CD4-positive, alpha-beta memory T cell (primary cell): ENCODE measurements around the gene LBHD2. TPM values are rescaled to one million over a fixed set of nuclear protein-coding genes. Genes with fewer than 3 reads are reported as not detected.
A peak's percentile ranks its signal among the peaks of the same experiment; 100 is the strongest.

ENCODE experiments used
- CTCF ChIA-PET: fragments of 350-600 bp; sonication (Branson Sonifier 250); formaldehyde crosslinking; loops from one replicate; lab custom pipeline; 2021; ENCODE audit warnings: inconsistent platforms; ENCODE audit not compliant: partially characterized antibody; lab: Charles Lee
- POLR2A ChIA-PET: fragments of 350-600 bp; sonication (Branson Sonifier 250); formaldehyde crosslinking; loops from one replicate; lab custom pipeline; 2021; ENCODE audit not compliant: partially characterized antibody; lab: Charles Lee
- DNase-seq, 5 donors: peaks; one replicate each; pipeline versions ENCODE4 v3.0.0 to v3.0.0-alpha.2; 2020 to 2022; ENCODE audit warnings: mixed read lengths in 1 of 5
- H3K27ac ChIP-seq: one replicate; pipeline ENCODE4 v1.7.0; 2013; ENCODE audit warnings: low read depth, low read length
- H3K27me3 ChIP-seq: 2 replicates; pipeline ENCODE4 v1.7.0; 2013; ENCODE audit warnings: mild to moderate bottlenecking, low read length, moderate library complexity; ENCODE audit not compliant: insufficient read depth
- H3K36me3 ChIP-seq: 2 replicates; pipeline ENCODE4 v1.7.0; 2013; ENCODE audit warnings: mild to moderate bottlenecking, low read length, moderate library complexity; ENCODE audit not compliant: insufficient read depth
- H3K4me1 ChIP-seq: 2 replicates; pipeline ENCODE4 v1.7.0; 2013; ENCODE audit warnings: mild to moderate bottlenecking, low read length, moderate library complexity; ENCODE audit not compliant: insufficient read depth
- H3K4me3 ChIP-seq, 2 donors: one replicate each; pipeline ENCODE4 v1.7.0; 2013; ENCODE audit warnings: low read length in 2 of 2, mild to moderate bottlenecking in 1 of 2
- H3K9me3 ChIP-seq, 2 donors: one replicate each; pipeline ENCODE4 v1.7.0; 2013; ENCODE audit warnings: low read length in 2 of 2, control low read depth in 1 of 2; ENCODE audit not compliant: control insufficient read depth in 1 of 2
- H3K27ac Mint-ChIP-seq, 7 donors: one replicate each; pipeline ENCODE4 v1.8.0; 2020 to 2021; ENCODE audit warnings: mixed read lengths in 7 of 7, mild to moderate bottlenecking in 6 of 7, inconsistent platforms in 3 of 7, moderate library complexity in 3 of 7
- H3K27me3 Mint-ChIP-seq, 2 donors: one replicate each; pipeline ENCODE4 v1.8.0; 2020 to 2021; ENCODE audit warnings: mixed read lengths in 2 of 2
- H3K36me3 Mint-ChIP-seq, 2 donors: one replicate each; pipeline ENCODE4 v1.8.0; 2020 to 2021; ENCODE audit warnings: mixed read lengths in 2 of 2, inconsistent platforms in 1 of 2, mild to moderate bottlenecking in 1 of 2
- H3K4me1 Mint-ChIP-seq, 4 donors: one replicate each; pipeline ENCODE4 v1.8.0; 2020 to 2021; ENCODE audit warnings: mixed read lengths in 4 of 4, mild to moderate bottlenecking in 1 of 4
- H3K4me3 Mint-ChIP-seq, 8 donors: one replicate each; pipeline ENCODE4 v1.8.0; 2020 to 2021; ENCODE audit warnings: mixed read lengths in 8 of 8, mild to moderate bottlenecking in 7 of 8, moderate library complexity in 6 of 8, inconsistent platforms in 3 of 8
- H3K9me3 Mint-ChIP-seq, 8 donors: one replicate each; pipeline ENCODE4 v1.8.0; 2020 to 2021; ENCODE audit warnings: mixed read lengths in 8 of 8, mild to moderate bottlenecking in 5 of 8, inconsistent platforms in 3 of 8, moderate library complexity in 1 of 8
- intact Hi-C: fragments of 100-400 bp; cut with micrococcal nuclease; formaldehyde crosslinking; loops from one replicate; pipeline ENCODE4 v1.15.1; 2023
- polyA plus RNA-seq, 2 donors: library from polyadenylated mRNA; unstranded; fragments of 300-500 nt; fragmentation: Illumina TruSeq; gene quantifications; one replicate each; pipeline ENCODE4 v1.2.3, GENCODE V29; 2021
- total RNA-seq, 2 experiments: library from RNA; stranded (reverse); gene quantifications; one replicate each; pipeline ENCODE4 v1.2.3, GENCODE V29; 2021

Gene LBHD2
- total and polyA plus RNA-seq, 4 experiments from 2014 or later: not detected

DNA sequence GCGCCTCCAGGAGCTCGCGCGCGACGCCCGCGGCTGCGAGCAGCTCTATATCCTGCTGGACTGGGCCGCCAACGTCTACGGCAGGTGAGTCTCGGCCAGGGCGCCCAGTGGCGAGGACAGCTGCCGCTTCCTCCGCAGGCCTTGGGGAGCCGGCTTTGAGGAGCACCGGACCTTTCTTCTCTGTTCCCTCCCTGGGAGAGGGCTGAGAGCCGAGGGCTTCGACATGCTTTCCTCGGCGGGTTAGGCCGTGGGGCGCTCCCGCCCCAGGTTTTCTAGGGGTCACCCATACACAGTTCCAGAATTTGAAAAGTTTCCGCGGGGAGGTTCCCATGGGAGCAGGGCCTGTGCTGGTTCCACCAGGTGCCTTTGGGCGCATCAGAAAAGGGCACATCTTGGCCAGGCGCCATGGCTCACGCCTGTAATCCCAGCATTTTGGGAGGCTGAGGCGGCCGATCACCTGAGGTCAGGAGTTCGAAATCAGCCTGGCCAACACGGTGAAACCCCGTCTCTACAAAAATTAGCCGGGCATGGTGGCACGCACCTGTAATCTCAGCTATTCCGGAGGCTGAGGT lies 18.8 kb downstream of the LBHD2 start:
- intact Hi-C loops: no loop called here

DNA sequence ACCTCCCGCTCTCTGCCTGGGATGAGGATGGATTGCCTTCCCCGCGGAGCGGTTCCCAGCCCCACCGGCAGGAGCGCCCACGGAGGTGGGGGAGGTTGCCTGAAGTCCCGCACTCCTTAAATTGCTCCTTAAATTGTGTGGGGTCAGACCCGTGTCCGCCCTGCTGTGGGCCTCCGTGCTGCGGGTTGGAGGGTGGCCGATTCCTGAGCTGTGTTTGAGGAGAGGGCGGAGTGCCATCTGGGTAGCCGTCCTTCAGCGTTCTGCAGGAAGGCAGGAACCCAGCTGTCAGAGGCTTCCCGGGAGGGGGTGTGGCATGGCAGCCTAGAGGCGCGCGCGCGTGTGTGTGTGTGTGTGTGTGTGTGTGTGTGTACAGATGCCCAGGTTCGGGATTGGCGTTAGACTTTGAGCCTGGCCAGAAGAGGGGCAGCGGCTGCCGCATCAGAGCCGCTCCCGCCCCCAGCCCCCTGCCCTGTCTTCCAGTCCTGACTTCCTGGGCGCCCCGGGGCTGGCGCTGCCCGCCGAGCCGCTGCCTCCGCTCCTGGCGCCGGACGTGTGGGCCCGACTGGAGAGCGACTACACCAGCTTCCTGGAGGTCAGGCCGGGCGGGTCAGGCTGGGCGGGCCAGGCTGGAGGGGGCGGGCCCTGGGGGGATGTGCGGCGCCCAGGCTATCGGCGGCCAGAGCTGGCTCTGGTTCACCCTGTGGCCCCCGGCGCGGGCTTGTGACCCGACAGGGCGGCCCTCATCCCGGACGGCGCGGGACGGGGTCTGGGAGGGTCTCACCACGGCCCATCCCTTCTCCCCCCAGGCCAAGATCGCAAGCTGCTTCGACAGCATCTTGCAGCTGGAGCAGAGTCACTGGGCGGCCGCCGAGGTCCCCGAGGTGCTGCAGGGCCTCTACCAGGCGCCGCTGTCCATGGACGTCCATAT lies 19.7 kb downstream of the LBHD2 start:
- Mint-ChIP-seq H3K27me3 (peaks cover 17 to 20% of the 10 kb centered on the region in 2 donors), H3K36me3 (no peaks in the 10 kb centered on the region), H3K9me3 (peaks cover 0 to 1% (median 0%) of the 10 kb centered on the region in 8 donors), H3K27ac (no peak overlapping the region), H3K4me1 (peaks cover 4 to 21% (median 11%) of the 10 kb centered on the region in 4 donors), H3K4me3 (peak overlapping the region in 3 of 8 donors; percentile 17 to 40 (median 23))
- ChIA-PET POLR2A (no interaction called here), CTCF (interaction anchor here (0.9 to 4.3 kb wide), 13 partner anchors 8 to 443 kb away, joined by 3 to 54 read pairs (median 5); partner anchors contain the start of gene EXOC3L4)
- DNase-seq: no peak
- no peaks in the 10 kb centered on the region for H3K36me3 ChIP-seq
- H3K9me3 ChIP-seq: no peaks in the 10 kb centered on the region
- H3K27ac ChIP-seq: no peak overlapping the region
- H3K27me3 ChIP-seq: peaks cover 8% of the 10 kb centered on the region
- intact Hi-C loops: no loop called here
- no peak overlapping the region for H3K4me3 ChIP-seq
- peaks cover 13% of the 10 kb centered on the region for H3K4me1 ChIP-seq

More for the DNA sequence above, 18.8 kb downstream of the LBHD2 start:
- H3K27me3 Mint-ChIP-seq: peaks cover 17 to 20% of the 10 kb centered on the region in 2 donors
- H3K36me3 ChIP-seq: no peaks in the 10 kb centered on the region
- H3K36me3 Mint-ChIP-seq: no peaks in the 10 kb centered on the region
- peaks cover 13% of the 10 kb centered on the region for H3K4me1 ChIP-seq
- H3K4me1 Mint-ChIP-seq: peaks cover 4 to 21% (median 11%) of the 10 kb centered on the region in 4 donors
- H3K27ac ChIP-seq: no peak overlapping the region
- no peak for DNase-seq
- peaks cover 8% of the 10 kb centered on the region for H3K27me3 ChIP-seq
- no peak overlapping the region for H3K4me3 Mint-ChIP-seq
- H3K9me3 Mint-ChIP-seq: peaks cover 0 to 1% (median 0%) of the 10 kb centered on the region in 8 donors
- no peak overlapping the region for H3K27ac Mint-ChIP-seq
- H3K4me3 ChIP-seq: no peak overlapping the region
- H3K9me3 ChIP-seq: no peaks in the 10 kb centered on the region
- ChIA-PET CTCF (interaction anchor here (1.0 to 4.3 kb wide), 2 partner anchors 37 to 189 kb away, joined by 3 to 54 read pairs; no protein-coding TSS in a partner anchor), POLR2A (no interaction called here)

DNA sequence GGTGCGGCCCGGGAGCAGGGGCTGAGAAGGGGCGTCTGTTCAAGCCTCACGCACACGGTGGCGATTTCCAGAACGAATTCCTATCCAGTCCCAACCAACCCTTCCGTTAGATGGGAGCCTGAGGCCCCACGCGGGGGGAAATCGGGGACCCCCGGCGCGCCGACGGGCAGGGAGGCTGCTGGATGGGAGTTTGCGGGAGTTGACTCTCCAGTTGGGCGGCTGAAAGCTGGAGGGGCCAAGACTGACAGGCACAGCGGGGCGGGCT lies 20.3 kb downstream of the LBHD2 start:
- H3K27ac ChIP-seq: no peak overlapping the region
- Mint-ChIP-seq H3K27ac (peak overlapping the region in 1 of 7 donors; percentile 82), H3K27me3 (peaks cover 17 to 20% of the 10 kb centered on the region in 2 donors), H3K36me3 (no peaks in the 10 kb centered on the region), H3K9me3 (peaks cover 0 to 1% (median 0%) of the 10 kb centered on the region in 8 donors), H3K4me1 (peaks cover 4 to 21% (median 11%) of the 10 kb centered on the region in 4 donors), H3K4me3 (no peak overlapping the region)
- H3K4me3 ChIP-seq: no peak overlapping the region
- POLR2A ChIA-PET: no interaction called here
- no peak for DNase-seq
- CTCF ChIA-PET: interaction anchor here (0.6 to 4.3 kb wide), 41 partner anchors 9 to 510 kb away, joined by 3 to 54 read pairs (median 4); partner anchors contain the start of gene EXOC3L4
- H3K4me1 ChIP-seq: peaks cover 13% of the 10 kb centered on the region
- H3K9me3 ChIP-seq: no peaks in the 10 kb centered on the region
- intact Hi-C loops: no loop called here
- H3K36me3 ChIP-seq: no peaks in the 10 kb centered on the region
- peaks cover 8% of the 10 kb centered on the region for H3K27me3 ChIP-seq

DNA sequence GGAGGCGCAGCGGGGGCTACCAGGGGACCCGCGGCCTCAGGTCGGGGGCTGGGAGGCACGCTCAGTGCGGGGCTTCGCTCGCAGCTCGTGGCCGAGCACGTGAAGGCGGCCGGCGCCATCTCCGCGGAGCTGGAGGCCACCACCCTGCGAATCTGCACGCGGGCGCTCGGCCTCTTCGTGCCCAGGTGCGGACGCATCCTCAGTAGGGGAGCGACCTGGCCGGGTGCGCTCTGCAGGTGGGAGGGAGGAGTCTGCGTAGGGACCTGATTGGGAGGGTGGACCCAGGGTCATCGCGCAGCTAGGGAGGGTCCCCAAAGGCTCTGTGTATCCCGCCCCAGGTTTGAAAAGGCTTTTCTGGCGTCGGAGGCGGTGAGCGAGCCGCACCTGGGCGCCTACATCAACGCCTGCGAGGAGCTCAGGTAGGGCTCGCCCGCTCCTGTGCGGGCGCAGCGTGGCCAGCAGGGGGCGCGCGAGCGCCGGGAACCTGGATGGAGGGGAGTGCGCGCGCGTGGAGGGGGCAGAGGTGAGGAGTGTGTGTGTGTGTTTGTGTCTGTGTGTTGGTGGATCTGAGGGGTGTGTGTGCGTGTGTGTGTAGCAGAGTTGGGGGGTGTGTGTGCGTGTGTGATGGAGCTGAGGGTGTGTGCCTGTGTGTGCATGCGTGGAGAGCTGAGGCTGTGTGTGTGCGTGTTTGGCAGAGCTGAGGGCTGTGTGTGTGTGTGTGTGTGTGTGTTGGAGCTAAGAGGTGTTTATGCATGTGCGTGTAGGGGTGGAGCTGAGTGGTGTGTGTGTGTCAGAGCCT lies 20.8 kb downstream of the LBHD2 start:
- CTCF ChIA-PET: interaction anchor here (0.6 to 4.3 kb wide), 45 partner anchors 8 to 510 kb away, joined by 3 to 54 read pairs (median 4); partner anchors contain the start of gene EXOC3L4
- Histone ChIP-seq H3K27ac (no peak overlapping the region), H3K27me3 (peaks cover 8% of the 10 kb centered on the region), H3K4me3 (no peak overlapping the region), H3K9me3 (no peaks in the 10 kb centered on the region), H3K4me1 (peaks cover 13% of the 10 kb centered on the region), H3K36me3 (no peaks in the 10 kb centered on the region)
- DNase-seq: peak; percentile 61 to 73 (median 68)
- intact Hi-C loops: loop anchor here (1.0 to 5.0 kb wide), 2 partner anchors 80 to 413 kb away; no protein-coding TSS in a partner anchor
- peaks cover 0 to 1% (median 0%) of the 10 kb centered on the region in 8 donors for H3K9me3 Mint-ChIP-seq
- no peaks in the 10 kb centered on the region for H3K36me3 Mint-ChIP-seq
- H3K4me3 Mint-ChIP-seq: peak overlapping the region in 4 of 8 donors; percentile 29 to 58 (median 52)
- H3K4me1 Mint-ChIP-seq: peaks cover 4 to 21% (median 11%) of the 10 kb centered on the region in 4 donors
- H3K27me3 Mint-ChIP-seq: peaks cover 17 to 20% of the 10 kb centered on the region in 2 donors
- peak overlapping the region in 3 of 7 donors; percentile 52 to 82 (median 68) for H3K27ac Mint-ChIP-seq
- POLR2A ChIA-PET: interaction anchor here (0.8 kb wide), 1 partner anchor 9 kb away, joined by 4 read pairs; no protein-coding TSS in a partner anchor

DNA sequence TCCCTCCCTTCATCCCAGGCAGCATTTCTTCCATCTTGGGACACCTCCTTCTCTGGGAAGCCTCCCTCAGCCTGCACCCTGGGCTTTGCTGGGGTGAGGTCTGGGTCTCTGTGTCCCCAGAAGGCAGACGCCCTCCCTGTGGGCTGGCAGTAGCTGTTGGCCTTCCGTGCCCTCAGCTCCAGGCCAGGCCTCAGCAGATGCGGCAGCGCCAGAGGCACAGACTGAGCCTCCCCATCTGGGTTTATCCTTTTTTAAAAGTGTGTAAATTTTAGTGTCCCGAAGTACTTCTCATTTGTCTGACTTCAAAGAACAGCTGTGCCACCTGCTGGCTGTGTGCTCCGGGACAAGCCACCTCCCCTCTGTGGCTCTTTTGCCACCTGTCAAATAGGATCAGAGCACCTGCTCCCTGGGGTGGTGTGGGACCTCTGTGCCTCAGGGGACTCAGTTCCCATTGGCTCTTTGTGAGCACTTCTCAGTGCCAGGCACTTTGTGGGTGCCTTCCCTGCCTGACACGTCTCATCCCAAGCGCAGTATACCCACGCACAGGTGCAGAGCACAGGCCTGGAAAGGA lies 21.7 kb downstream of the LBHD2 start:
- no peak overlapping the region for H3K27ac Mint-ChIP-seq
- H3K9me3 Mint-ChIP-seq: peaks cover 0 to 1% (median 0%) of the 10 kb centered on the region in 8 donors
- no peaks in the 10 kb centered on the region for H3K9me3 ChIP-seq
- intact Hi-C loops: loop anchor here (1.0 to 5.0 kb wide), 2 partner anchors 80 to 413 kb away; no protein-coding TSS in a partner anchor
- H3K27me3 ChIP-seq: peaks cover 8% of the 10 kb centered on the region
- H3K36me3 ChIP-seq: no peaks in the 10 kb centered on the region
- no peak overlapping the region for H3K27ac ChIP-seq
- H3K4me3 ChIP-seq: no peak overlapping the region
- CTCF ChIA-PET: interaction anchor here (1.1 to 4.3 kb wide), 25 partner anchors 9 to 505 kb away, joined by 3 to 54 read pairs (median 4); partner anchors contain the start of gene EXOC3L4
- POLR2A ChIA-PET: no interaction called here
- peaks cover 4 to 21% (median 11%) of the 10 kb centered on the region in 4 donors for H3K4me1 Mint-ChIP-seq
- peak in 1 of 5 donors; percentile 13 for DNase-seq
- peaks cover 13% of the 10 kb centered on the region for H3K4me1 ChIP-seq
- peaks cover 17 to 20% of the 10 kb centered on the region in 2 donors for H3K27me3 Mint-ChIP-seq
- no peak overlapping the region for H3K4me3 Mint-ChIP-seq
- H3K36me3 Mint-ChIP-seq: no peaks in the 10 kb centered on the region

DNA sequence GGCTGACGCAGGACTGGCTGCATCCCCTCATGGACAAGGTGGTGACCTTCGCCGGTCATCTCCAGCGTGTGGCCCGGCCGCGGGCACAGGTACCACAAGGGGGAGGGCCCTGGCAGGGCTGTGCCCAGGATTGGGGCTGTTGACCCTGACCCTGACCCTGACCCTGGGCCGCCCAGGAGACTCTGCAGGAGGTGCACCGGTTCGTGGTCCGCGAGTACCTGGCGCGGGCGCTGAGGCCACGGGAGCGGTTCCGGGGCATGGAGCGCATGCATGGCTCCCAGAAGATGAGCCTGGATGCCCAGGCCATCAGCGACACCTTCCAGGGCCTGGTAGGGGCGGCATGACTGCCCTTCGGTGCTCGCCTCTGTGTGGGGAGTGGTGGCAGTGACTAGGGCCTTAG lies 23.4 kb downstream of the LBHD2 start:
- Mint-ChIP-seq H3K27ac (no peak overlapping the region), H3K36me3 (no peaks in the 10 kb centered on the region), H3K9me3 (peaks cover 0 to 1% (median 0%) of the 10 kb centered on the region in 8 donors), H3K4me1 (peaks cover 4 to 16% (median 10%) of the 10 kb centered on the region in 4 donors), H3K27me3 (peaks cover 11 to 16% of the 10 kb centered on the region in 2 donors), H3K4me3 (no peak overlapping the region)
- Histone ChIP-seq H3K4me1 (peaks cover 13% of the 10 kb centered on the region), H3K27ac (no peak overlapping the region), H3K4me3 (no peak overlapping the region), H3K36me3 (no peaks in the 10 kb centered on the region), H3K9me3 (no peaks in the 10 kb centered on the region), H3K27me3 (peaks cover 8% of the 10 kb centered on the region)
- POLR2A ChIA-PET: no interaction called here
- CTCF ChIA-PET: interaction anchor here (2.9 to 4.3 kb wide), 3 partner anchors 12 to 184 kb away, joined by 12 to 54 read pairs (median 36); partner anchors contain the start of gene EXOC3L4
- intact Hi-C loops: loop anchor here (5.0 kb wide), 1 partner anchor 415 kb away; no protein-coding TSS in a partner anchor
- DNase-seq: no peak
